ENCODE results near the gene E2F2.

The E2F2 gene

GRCh38 chr1:23489842-23490241, 41.2 kb downstream of the E2F2 start:
- no peaks in the 10 kb centered on the region for H3K27me3 ChIP-seq (ENCODE audit: control insufficient read depth in 5 of 5, insufficient read depth in 4 of 5, low read length in 5 of 5)
- H3K4me3 ChIP-seq (ENCODE audit: low read depth in 1 of 5, low read length in 5 of 5) = no peak overlapping the region
- no peak overlapping the region for H3K27ac ChIP-seq (ENCODE audit: low read depth, low read length)
- no peak overlapping the region for H3K9ac ChIP-seq (ENCODE audit: low read length in 5 of 5)
- H3K4me1 ChIP-seq (ENCODE audit: control insufficient read depth in 5 of 5, insufficient read depth in 5 of 5, low read length in 5 of 5) = peaks cover 0 to 4% (median 2%) of the 10 kb centered on the region in 5 donors
- no peaks in the 10 kb centered on the region for H3K9me3 ChIP-seq (ENCODE audit: control insufficient read depth in 5 of 5, low read length in 5 of 5)
- no peaks in the 10 kb centered on the region for H3K36me3 ChIP-seq (ENCODE audit: control insufficient read depth in 5 of 5, insufficient read depth in 5 of 5, low read length in 5 of 5)

GRCh38 chr1:23485002-23485332, 46.1 kb downstream of the E2F2 start:
- Histone ChIP-seq H3K9me3 (ENCODE audit: control insufficient read depth in 5 of 5, low read length in 5 of 5) (no peaks in the 10 kb centered on the region), H3K27me3 (ENCODE audit: control insufficient read depth in 5 of 5, insufficient read depth in 4 of 5, low read length in 5 of 5) (no peaks in the 10 kb centered on the region), H3K27ac (ENCODE audit: low read depth, low read length) (no peak overlapping the region), H3K4me1 (ENCODE audit: control insufficient read depth in 5 of 5, insufficient read depth in 5 of 5, low read length in 5 of 5) (peaks cover 0 to 31% (median 21%) of the 10 kb centered on the region in 5 donors), H3K4me3 (ENCODE audit: low read depth in 1 of 5, low read length in 5 of 5) (peak overlapping the region in 4 of 5 donors; percentile 48 to 84 (median 74)), H3K36me3 (ENCODE audit: control insufficient read depth in 5 of 5, insufficient read depth in 5 of 5, low read length in 5 of 5) (no peaks in the 10 kb centered on the region), H3K9ac (ENCODE audit: low read length in 5 of 5) (no peak overlapping the region)

DNA sequence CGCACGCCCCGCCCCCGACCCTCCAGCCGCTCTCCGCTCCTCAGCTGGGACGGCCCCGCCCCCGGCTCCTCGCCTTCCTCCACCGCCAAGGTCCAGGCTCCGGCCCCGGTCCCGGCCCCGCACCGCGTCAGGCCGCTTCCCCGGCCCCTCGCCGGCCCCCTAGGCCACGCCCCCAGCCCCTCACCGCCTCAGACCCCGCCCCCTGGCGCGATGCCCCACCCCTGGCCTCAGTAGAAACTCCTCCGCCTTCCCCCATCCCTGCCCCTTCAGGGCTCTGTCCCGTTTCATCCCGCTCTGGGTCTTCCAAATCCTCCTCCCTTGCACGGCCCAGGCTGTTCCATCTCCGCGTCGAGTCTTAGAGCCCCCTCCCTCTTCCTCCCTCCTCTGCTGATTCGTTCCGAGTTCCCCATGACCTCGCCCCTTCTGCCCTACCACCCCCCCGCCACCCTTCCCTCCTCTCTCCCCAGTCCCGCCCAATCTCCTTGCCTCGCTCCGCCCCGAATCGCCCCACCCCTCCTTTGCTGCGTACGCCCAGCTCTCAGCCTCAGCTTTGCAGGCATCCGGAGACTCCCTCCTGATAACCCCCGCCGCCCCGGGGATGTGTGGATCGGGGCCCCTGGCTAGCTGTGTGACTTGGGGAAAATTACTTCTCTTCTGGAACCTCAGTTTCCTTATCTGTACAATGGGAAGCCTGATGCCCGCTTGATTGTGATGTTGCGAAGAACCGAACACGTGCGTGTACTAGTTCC, 46.6 kb downstream of the E2F2 start:
- no peaks in the 10 kb centered on the region for H3K27me3 ChIP-seq (ENCODE audit: control insufficient read depth in 5 of 5, insufficient read depth in 4 of 5, low read length in 5 of 5)
- no peak overlapping the region for H3K9ac ChIP-seq (ENCODE audit: low read length in 5 of 5)
- no peak overlapping the region for H3K27ac ChIP-seq (ENCODE audit: low read depth, low read length)
- no peaks in the 10 kb centered on the region for H3K36me3 ChIP-seq (ENCODE audit: control insufficient read depth in 5 of 5, insufficient read depth in 5 of 5, low read length in 5 of 5)
- H3K4me3 ChIP-seq (ENCODE audit: low read depth in 1 of 5, low read length in 5 of 5) = peak overlapping the region; percentile 69 to 87 (median 82)
- H3K4me1 ChIP-seq (ENCODE audit: control insufficient read depth in 5 of 5, insufficient read depth in 5 of 5, low read length in 5 of 5) = peaks cover 0 to 36% (median 25%) of the 10 kb centered on the region in 5 donors
- no peaks in the 10 kb centered on the region for H3K9me3 ChIP-seq (ENCODE audit: control insufficient read depth in 5 of 5, low read length in 5 of 5)

DNA sequence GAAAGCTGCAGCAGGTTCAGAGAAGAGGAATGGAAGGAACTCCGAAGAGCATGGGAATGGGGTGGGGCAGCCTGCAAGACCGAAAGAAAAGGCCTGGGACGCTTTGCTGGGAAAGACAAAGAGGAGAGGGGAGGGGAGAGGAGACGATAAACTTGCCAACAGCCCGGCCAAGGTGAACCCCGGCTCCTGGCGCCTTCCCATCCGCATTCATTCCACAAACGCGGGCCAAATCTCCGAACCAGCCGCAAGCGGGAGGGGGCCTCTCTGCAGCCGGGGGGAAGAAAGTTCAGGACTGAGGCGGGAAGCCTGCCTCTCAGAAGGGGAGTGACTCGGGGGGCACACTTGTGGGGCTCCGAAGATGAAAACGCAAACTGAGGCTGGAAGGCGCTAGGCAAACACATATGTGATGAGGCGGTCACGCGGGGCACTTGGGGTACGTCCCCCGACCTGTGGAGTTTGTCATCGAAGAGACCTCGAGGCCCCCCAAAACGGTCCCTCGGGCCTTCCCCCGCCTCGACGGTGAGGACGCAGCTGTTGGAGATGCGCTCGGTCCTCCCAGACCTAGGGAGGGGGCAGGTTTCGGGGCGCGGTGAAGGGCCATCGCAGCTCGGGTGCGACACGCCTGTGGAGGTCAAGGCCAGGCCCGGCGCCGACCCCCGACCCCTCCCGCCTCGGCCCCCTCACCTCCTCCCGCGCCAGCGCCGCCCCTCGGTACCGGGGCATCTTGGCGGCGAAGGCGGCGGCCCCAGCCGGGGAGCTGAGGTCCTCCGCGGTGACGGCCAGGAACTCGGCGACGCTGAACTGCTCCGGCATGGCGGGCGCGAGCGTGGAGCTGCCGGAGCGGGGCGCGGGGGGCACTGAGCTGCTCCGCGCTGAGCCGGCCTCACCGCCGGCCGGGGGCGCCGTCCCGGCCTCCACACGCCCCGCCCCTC, 47.4 kb downstream of the E2F2 start, which contains the start of gene ASAP3:
Gene ASAP3 (minus strand): TSS at position 859 of the 932 bp plus-strand sequence. CDS start 46 bp downstream, at position 813.
- Histone ChIP-seq H3K27ac (ENCODE audit: low read depth, low read length) (peak within 1 kb of the TSS; percentile 62), H3K9me3 (ENCODE audit: control insufficient read depth in 5 of 5, low read length in 5 of 5) (no peaks in the 10 kb centered on the region), H3K27me3 (ENCODE audit: control insufficient read depth in 5 of 5, insufficient read depth in 4 of 5, low read length in 5 of 5) (no peaks in the 10 kb centered on the region), H3K4me1 (ENCODE audit: control insufficient read depth in 5 of 5, insufficient read depth in 5 of 5, low read length in 5 of 5) (peaks cover 3 to 45% (median 33%) of the 10 kb centered on the region in 5 donors), H3K36me3 (ENCODE audit: control insufficient read depth in 5 of 5, insufficient read depth in 5 of 5, low read length in 5 of 5) (no peaks in the 10 kb centered on the region), H3K4me3 (ENCODE audit: low read depth in 1 of 5, low read length in 5 of 5) (peak within 1 kb of the TSS; percentile 74 to 87 (median 84)), H3K9ac (ENCODE audit: low read length in 5 of 5) (peak within 1 kb of the TSS; percentile 1 to 86 (median 52))

- Histone ChIP-seq H3K4me3 (ENCODE audit: low read depth in 1 of 5, low read length in 5 of 5) (no peak overlapping the region), H3K4me1 (ENCODE audit: control insufficient read depth in 5 of 5, insufficient read depth in 5 of 5, low read length in 5 of 5) (peaks cover 3 to 50% (median 34%) of the 10 kb centered on the region in 5 donors), H3K9me3 (ENCODE audit: control insufficient read depth in 5 of 5, low read length in 5 of 5) (no peaks in the 10 kb centered on the region), H3K9ac (ENCODE audit: low read length in 5 of 5) (no peak overlapping the region), H3K27ac (ENCODE audit: low read depth, low read length) (no peak overlapping the region), H3K36me3 (ENCODE audit: control insufficient read depth in 5 of 5, insufficient read depth in 5 of 5, low read length in 5 of 5) (no peaks in the 10 kb centered on the region), H3K27me3 (ENCODE audit: control insufficient read depth in 5 of 5, insufficient read depth in 4 of 5, low read length in 5 of 5) (no peaks in the 10 kb centered on the region)
Measured at GRCh38 chr1:23481904-23482303, 49.1 kb downstream of the E2F2 start.

DNA sequence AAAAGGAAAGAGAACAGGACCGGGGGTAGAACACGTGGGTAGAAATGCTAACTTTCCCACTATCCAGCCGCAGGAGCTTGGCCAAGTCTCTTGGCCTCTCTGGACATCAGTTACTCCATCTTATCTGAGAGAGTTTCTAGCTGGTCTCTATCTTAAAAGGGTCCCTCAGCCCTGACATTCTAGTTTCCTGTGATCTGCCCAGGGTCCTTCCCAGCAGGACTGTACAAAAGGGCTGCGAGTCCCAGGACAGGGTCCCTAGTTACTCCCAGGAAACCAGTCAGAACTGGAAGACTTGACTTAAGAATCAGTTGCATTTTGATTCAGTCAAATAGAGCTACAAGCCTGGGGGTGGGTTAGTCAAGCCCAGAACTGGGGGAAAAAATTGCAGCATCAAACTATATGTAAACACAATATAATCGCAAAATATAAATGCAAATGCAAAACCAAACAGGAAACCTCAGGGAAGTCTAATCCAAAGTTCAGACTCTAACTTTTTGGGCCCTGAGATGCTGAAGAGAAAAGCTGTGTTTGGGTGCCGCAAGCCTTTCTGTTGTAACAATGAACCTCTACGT, 49.9 kb downstream of the E2F2 start:
- Histone ChIP-seq H3K4me1 (ENCODE audit: control insufficient read depth in 5 of 5, insufficient read depth in 5 of 5, low read length in 5 of 5) (peaks cover 3 to 50% (median 35%) of the 10 kb centered on the region in 5 donors), H3K27me3 (ENCODE audit: control insufficient read depth in 5 of 5, insufficient read depth in 4 of 5, low read length in 5 of 5) (no peaks in the 10 kb centered on the region), H3K4me3 (ENCODE audit: low read depth in 1 of 5, low read length in 5 of 5) (no peak overlapping the region), H3K9me3 (ENCODE audit: control insufficient read depth in 5 of 5, low read length in 5 of 5) (no peaks in the 10 kb centered on the region), H3K27ac (ENCODE audit: low read depth, low read length) (no peak overlapping the region), H3K36me3 (ENCODE audit: control insufficient read depth in 5 of 5, insufficient read depth in 5 of 5, low read length in 5 of 5) (no peaks in the 10 kb centered on the region), H3K9ac (ENCODE audit: low read length in 5 of 5) (no peak overlapping the region)

GRCh38 chr1:23480187-23481025, 50.6 kb downstream of the E2F2 start:
- Histone ChIP-seq H3K27me3 (ENCODE audit: control insufficient read depth in 5 of 5, insufficient read depth in 4 of 5, low read length in 5 of 5) (no peaks in the 10 kb centered on the region), H3K9ac (ENCODE audit: low read length in 5 of 5) (peak overlapping the region in 1 of 5 donors; percentile 25), H3K4me1 (ENCODE audit: control insufficient read depth in 5 of 5, insufficient read depth in 5 of 5, low read length in 5 of 5) (peaks cover 3 to 50% (median 39%) of the 10 kb centered on the region in 5 donors), H3K9me3 (ENCODE audit: control insufficient read depth in 5 of 5, low read length in 5 of 5) (no peaks in the 10 kb centered on the region), H3K36me3 (ENCODE audit: control insufficient read depth in 5 of 5, insufficient read depth in 5 of 5, low read length in 5 of 5) (no peaks in the 10 kb centered on the region), H3K27ac (ENCODE audit: low read depth, low read length) (no peak overlapping the region), H3K4me3 (ENCODE audit: low read depth in 1 of 5, low read length in 5 of 5) (no peak overlapping the region)

DNA sequence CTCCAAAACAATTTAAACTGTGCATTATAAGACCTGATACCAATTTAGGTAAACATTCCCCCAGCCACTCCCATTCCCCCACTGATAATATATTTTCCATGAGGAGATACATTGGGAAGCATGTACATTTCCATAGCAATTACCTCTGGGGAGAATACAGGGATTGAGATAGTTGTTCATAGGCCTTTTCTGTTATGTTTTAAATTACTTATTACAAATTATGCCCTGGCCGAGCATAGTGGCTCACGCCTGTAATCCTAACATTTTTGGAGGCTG, 51.4 kb downstream of the E2F2 start:
- H3K9me3 ChIP-seq (ENCODE audit: control insufficient read depth in 5 of 5, low read length in 5 of 5) = no peaks in the 10 kb centered on the region
- H3K9ac ChIP-seq (ENCODE audit: low read length in 5 of 5) = peak overlapping the region in 3 of 5 donors; percentile 39 to 46 (median 41)
- H3K27me3 ChIP-seq (ENCODE audit: control insufficient read depth in 5 of 5, insufficient read depth in 4 of 5, low read length in 5 of 5) = no peaks in the 10 kb centered on the region
- peak overlapping the region; percentile 39 for H3K27ac ChIP-seq (ENCODE audit: low read depth, low read length)
- peaks cover 3 to 50% (median 43%) of the 10 kb centered on the region in 5 donors for H3K4me1 ChIP-seq (ENCODE audit: control insufficient read depth in 5 of 5, insufficient read depth in 5 of 5, low read length in 5 of 5)
- H3K36me3 ChIP-seq (ENCODE audit: control insufficient read depth in 5 of 5, insufficient read depth in 5 of 5, low read length in 5 of 5) = no peaks in the 10 kb centered on the region
- no peak overlapping the region for H3K4me3 ChIP-seq (ENCODE audit: low read depth in 1 of 5, low read length in 5 of 5)

- Histone ChIP-seq H3K27ac (ENCODE audit: low read depth, low read length) (peak overlapping the region; percentile 39), H3K9me3 (ENCODE audit: control insufficient read depth in 5 of 5, low read length in 5 of 5) (no peaks in the 10 kb centered on the region), H3K36me3 (ENCODE audit: control insufficient read depth in 5 of 5, insufficient read depth in 5 of 5, low read length in 5 of 5) (no peaks in the 10 kb centered on the region), H3K27me3 (ENCODE audit: control insufficient read depth in 5 of 5, insufficient read depth in 4 of 5, low read length in 5 of 5) (no peaks in the 10 kb centered on the region), H3K4me3 (ENCODE audit: low read depth in 1 of 5, low read length in 5 of 5) (no peak overlapping the region), H3K9ac (ENCODE audit: low read length in 5 of 5) (peak overlapping the region in 3 of 5 donors; percentile 39 to 46 (median 41)), H3K4me1 (ENCODE audit: control insufficient read depth in 5 of 5, insufficient read depth in 5 of 5, low read length in 5 of 5) (peaks cover 3 to 50% (median 44%) of the 10 kb centered on the region in 5 donors)
Measured at GRCh38 chr1:23478896-23479665, 52.0 kb downstream of the E2F2 start.
